HCT116 (cell line): ENCODE results near the gene NT5C2.
A peak's percentile ranks its signal among the peaks of the same experiment; 100 is the strongest.

Experiments used
- EZH2 ChIP-seq: fragments of 200-600 bp; sonication (generic); IDR thresholded peaks from 2 replicates; pipeline ENCODE4 v1.6.1; 2017; ENCODE audit warnings: antibody characterized with exemption, mixed run types
- POLR2AphosphoS5 ChIP-seq: IDR thresholded peaks from 2 replicates; pipeline ENCODE4 v1.6.1; 2011; ENCODE audit warnings: mild to moderate bottlenecking, low read depth, low read length, moderate library complexity
- TF ChIP-seq, protein P1 (sequence below), 3 experiments: fragments of 200-600 bp in 1 of 3; sonication (generic) in 1 of 3; IDR thresholded peaks in 2 of 3; conservative IDR thresholded peaks in 1 of 3; 2 replicates each; pipeline ENCODE4 v1.5.1; 2012 to 2017; ENCODE audit warnings: low read depth in 2 of 3, low read length in 2 of 3, antibody characterized with exemption in 1 of 3, borderline replicate concordance in 1 of 3, control low read depth in 1 of 3, mild to moderate bottlenecking in 1 of 3, mixed read lengths in 1 of 3, mixed run types in 1 of 3, moderate library complexity in 1 of 3; ENCODE audit not compliant: insufficient read depth in 1 of 3

DNA sequence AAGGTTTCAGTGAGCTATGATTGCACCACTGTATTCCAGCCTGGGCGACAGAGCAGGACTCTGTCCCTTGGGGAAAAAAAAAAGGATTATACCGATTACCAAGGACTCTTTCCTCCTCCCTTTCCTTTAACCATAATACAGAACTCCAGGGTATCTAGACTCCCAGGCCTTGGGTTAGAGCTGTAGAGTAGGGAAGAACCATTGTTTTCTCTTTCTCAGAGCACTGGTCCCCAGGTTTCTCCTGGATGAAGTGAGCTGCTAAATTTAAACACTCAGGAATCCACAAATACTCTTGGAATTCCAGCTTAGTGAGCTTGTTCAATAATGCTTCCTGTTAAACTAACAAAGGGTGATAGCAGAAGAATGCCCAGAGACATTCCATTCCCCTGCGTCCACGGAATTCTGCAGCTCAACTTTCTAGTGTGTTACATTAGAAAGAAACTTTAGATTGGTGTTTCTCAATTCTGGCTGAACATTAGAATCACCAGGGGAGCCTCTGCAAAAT is 38.0 kb upstream of the NT5C2 start:
- TF ChIP-seq, protein P1, sequence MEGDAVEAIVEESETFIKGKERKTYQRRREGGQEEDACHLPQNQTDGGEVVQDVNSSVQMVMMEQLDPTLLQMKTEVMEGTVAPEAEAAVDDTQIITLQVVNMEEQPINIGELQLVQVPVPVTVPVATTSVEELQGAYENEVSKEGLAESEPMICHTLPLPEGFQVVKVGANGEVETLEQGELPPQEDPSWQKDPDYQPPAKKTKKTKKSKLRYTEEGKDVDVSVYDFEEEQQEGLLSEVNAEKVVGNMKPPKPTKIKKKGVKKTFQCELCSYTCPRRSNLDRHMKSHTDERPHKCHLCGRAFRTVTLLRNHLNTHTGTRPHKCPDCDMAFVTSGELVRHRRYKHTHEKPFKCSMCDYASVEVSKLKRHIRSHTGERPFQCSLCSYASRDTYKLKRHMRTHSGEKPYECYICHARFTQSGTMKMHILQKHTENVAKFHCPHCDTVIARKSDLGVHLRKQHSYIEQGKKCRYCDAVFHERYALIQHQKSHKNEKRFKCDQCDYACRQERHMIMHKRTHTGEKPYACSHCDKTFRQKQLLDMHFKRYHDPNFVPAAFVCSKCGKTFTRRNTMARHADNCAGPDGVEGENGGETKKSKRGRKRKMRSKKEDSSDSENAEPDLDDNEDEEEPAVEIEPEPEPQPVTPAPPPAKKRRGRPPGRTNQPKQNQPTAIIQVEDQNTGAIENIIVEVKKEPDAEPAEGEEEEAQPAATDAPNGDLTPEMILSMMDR (IDR thresholded peaks at IDR 0.05 in 2 of 3, conservative IDR thresholded peaks at IDR 0.05 in 1 of 3; ENCODE audit: borderline replicate concordance in 1 of 3, insufficient read depth in 1 of 3, low read depth in 2 of 3, low read length in 2 of 3): no peak
- TF ChIP-seq EZH2 (no peak), POLR2AphosphoS5 (peak; percentile 39; the same call in 1 of the 2 replicates)
